SKM-1 (cell line): ENCODE measurements around the gene PACRG.
A peak's percentile ranks its signal among the peaks of the same experiment; 100 is the strongest.

Source experiments
- DNase-seq: peaks from one replicate; lab custom pipeline; 2025; ENCODE audit not compliant: unreplicated experiment; lab: John Stamatoyannopoulos, UW

The PACRG gene

GRCh38 chr6:163166507-163166906 is 438.7 kb downstream of the PACRG start:
- DNase-seq: no peak

GRCh38 chr6:163169521-163169920 is 441.7 kb downstream of the PACRG start:
- no peak for DNase-seq

GRCh38 chr6:163170294-163170883 is 442.6 kb downstream of the PACRG start:
- DNase-seq: peak; percentile 37

- DNase-seq: no peak
Observed at GRCh38 chr6:163173741-163174140, 446.0 kb downstream of the PACRG start.

GRCh38 chr6:163175301-163175700 is 447.5 kb downstream of the PACRG start:
- no peak for DNase-seq

GRCh38 chr6:163176097-163176496 is 448.3 kb downstream of the PACRG start:
- DNase-seq: no peak

- no peak for DNase-seq
Observed at GRCh38 chr6:163177007-163177406, 449.2 kb downstream of the PACRG start.

- no peak for DNase-seq
Observed at GRCh38 chr6:163177892-163178420, 450.2 kb downstream of the PACRG start.

GRCh38 chr6:163179061-163179460 is 451.3 kb downstream of the PACRG start:
- no peak for DNase-seq

- no peak for DNase-seq
Observed at GRCh38 chr6:163179721-163180120, 451.9 kb downstream of the PACRG start.

- peak; percentile 67 for DNase-seq
Observed at GRCh38 chr6:163180874-163181541, 453.2 kb downstream of the PACRG start.

- no peak for DNase-seq
Observed at GRCh38 chr6:163181666-163182180, 453.9 kb downstream of the PACRG start.

GRCh38 chr6:163182696-163183095 is 454.9 kb downstream of the PACRG start:
- DNase-seq: no peak

GRCh38 chr6:163183806-163184205 is 456.0 kb downstream of the PACRG start:
- no peak for DNase-seq

- no peak for DNase-seq
Observed at GRCh38 chr6:163185744-163186143, 458.0 kb downstream of the PACRG start.

GRCh38 chr6:163186527-163186926 is 458.8 kb downstream of the PACRG start:
- no peak for DNase-seq

GRCh38 chr6:163187201-163187600 is 459.4 kb downstream of the PACRG start:
- no peak for DNase-seq

- no peak for DNase-seq
Observed at GRCh38 chr6:163187606-163188005, 459.8 kb downstream of the PACRG start.

- no peak for DNase-seq
Observed at GRCh38 chr6:163188746-163189145, 461.0 kb downstream of the PACRG start.

GRCh38 chr6:163189609-163190008 is 461.8 kb downstream of the PACRG start:
- no peak for DNase-seq

- no peak for DNase-seq
Observed at GRCh38 chr6:163190786-163191185, 463.0 kb downstream of the PACRG start.
